SK-N-SH (cell line): Measurements from ENCODE around the gene ITGA2B. TPM values are rescaled to one million over a fixed set of nuclear protein-coding genes. Genes with fewer than 3 reads are reported as not detected.

Experiments used
- CTCF ChIA-PET: fragments of 300-600, 350-600 bp; formaldehyde crosslinking; extraction: SDS; loops from one replicate; lab custom pipeline; 2021; lab: Yijun Ruan, JAX
- POLR2A ChIA-PET: fragments of 350-600 bp; sonication (Branson Sonifier 250); formaldehyde crosslinking; extraction: SDS; loops from one replicate; lab custom pipeline; 2020; ENCODE audit warnings: antibody characterized with exemption, inconsistent platforms; lab: Yijun Ruan, JAX
- DNase-seq: peaks from one replicate; pipeline ENCODE4 v3.0.0; 2012
- H2AFZ ChIP-seq: fragments of 200-600 bp; sonication (generic); 2 replicates; pipeline ENCODE4 v1.8.1; 2016; ENCODE audit warnings: antibody characterized with exemption, mild to moderate bottlenecking, low read depth
- H3F3A ChIP-seq: fragments of 200-600 bp; sonication (generic); replicated peaks from 2 replicates; pipeline ENCODE3; 2016; ENCODE audit warnings: antibody characterized with exemption, mild to moderate bottlenecking; ENCODE audit not compliant: insufficient read depth
- H3K27ac ChIP-seq, 2 experiments: fragments of 200-500 bp in 1 of 2; fragments of 200-600 bp in 1 of 2; sonication (Bioruptor generic) in 1 of 2; sonication (generic), shearing (Covaris generic) in 1 of 2; 2 replicates each; pipeline versions ENCODE4 v1.5.1 to v1.6.1; 2014 to 2016; ENCODE audit warnings: low read depth in 2 of 2, inconsistent platforms in 1 of 2, low read length in 1 of 2, mild to moderate bottlenecking in 1 of 2, mixed read lengths in 1 of 2
- H3K27me3 ChIP-seq: fragments of 200-600 bp; sonication (generic), shearing (Covaris generic); 2 replicates; pipeline ENCODE4 v1.6.1; 2016; ENCODE audit warnings: mixed run types; ENCODE audit not compliant: insufficient read depth
- H3K36me3 ChIP-seq, 2 experiments: fragments of 200-500 bp in 1 of 2; fragments of 200-600 bp in 1 of 2; sonication (Bioruptor generic) in 1 of 2; sonication (generic) in 1 of 2; replicated peaks in 1 of 2; 2 replicates each; pipeline versions ENCODE3 to v1.5.1; 2014 to 2016; ENCODE audit warnings: low read length in 1 of 2, mild to moderate bottlenecking in 1 of 2; ENCODE audit not compliant: insufficient read depth in 2 of 2, control insufficient read depth in 1 of 2
- H3K4me1 ChIP-seq, 2 experiments: fragments of 200-500 bp in 1 of 2; fragments of 200-600 bp in 1 of 2; sonication (Bioruptor generic) in 1 of 2; sonication (generic), shearing (Covaris generic) in 1 of 2; 2 replicates each; pipeline versions ENCODE4 v1.5.1 to v1.6.1; 2014 to 2016; ENCODE audit warnings: low read depth in 1 of 2, low read length in 1 of 2, mixed run types in 1 of 2; ENCODE audit not compliant: insufficient read depth in 2 of 2, control insufficient read depth in 1 of 2
- H3K4me2 ChIP-seq: fragments of 200-600 bp; sonication (generic), shearing (Covaris generic); 2 replicates; pipeline ENCODE4 v1.6.1; 2017; ENCODE audit warnings: mixed run types
- H3K4me3 ChIP-seq, 2 experiments: fragments of 200-500 bp in 1 of 2; fragments of 200-600 bp in 1 of 2; sonication (Bioruptor generic) in 1 of 2; sonication (generic), shearing (Covaris generic) in 1 of 2; 2 replicates each; pipeline versions ENCODE4 v1.5.1 to v1.8.1; 2014 to 2016; ENCODE audit warnings: low read depth in 2 of 2, inconsistent platforms in 1 of 2, low read length in 1 of 2, mild to moderate bottlenecking in 1 of 2, mixed read lengths in 1 of 2, moderate library complexity in 1 of 2
- H3K79me2 ChIP-seq: fragments of 200-600 bp; sonication (generic); 2 replicates; pipeline ENCODE4 v1.8.1; 2017; ENCODE audit warnings: mild to moderate bottlenecking; ENCODE audit not compliant: insufficient read depth
- H3K9ac ChIP-seq: fragments of 200-600 bp; sonication (generic); 2 replicates; pipeline ENCODE4 v1.6.1; 2017; ENCODE audit warnings: mixed run types
- H3K9me2 ChIP-seq: fragments of 200-600 bp; sonication (generic); 2 replicates; pipeline ENCODE4 v1.6.1; 2017; ENCODE audit warnings: mixed run types
- H3K9me3 ChIP-seq: fragments of 200-600 bp; sonication (generic); 2 replicates; pipeline ENCODE4 v1.6.1; 2017; ENCODE audit warnings: mixed run types, mild to moderate bottlenecking, moderate library complexity
- H4K20me1 ChIP-seq: fragments of 200-600 bp; sonication (generic); 2 replicates; pipeline ENCODE4 v1.6.1; 2017; ENCODE audit warnings: mild to moderate bottlenecking, mixed run types; ENCODE audit not compliant: insufficient read depth
- ELF1 ChIP-seq: IDR thresholded peaks from 2 replicates; pipeline ENCODE4 v1.4.0; 2012
- FOSL2 ChIP-seq: IDR thresholded peaks from 2 replicates; pipeline ENCODE4 v1.4.0; 2012; ENCODE audit warnings: low read depth, mild to moderate bottlenecking, moderate library complexity, borderline replicate concordance
- JUND ChIP-seq: IDR thresholded peaks from 2 replicates; pipeline ENCODE4 v1.4.0; 2012
- MXI1 ChIP-seq: IDR thresholded peaks from 2 replicates; pipeline ENCODE4 v1.6.1; 2012; ENCODE audit warnings: mild to moderate bottlenecking, low read depth, low read length, improper control_type of control experiment
- NFIC ChIP-seq: IDR thresholded peaks from 2 replicates; pipeline ENCODE4 v1.4.0; 2012; ENCODE audit warnings: borderline replicate concordance
- NRF1 ChIP-seq: IDR thresholded peaks from 2 replicates; pipeline ENCODE4 v1.6.1; 2012; ENCODE audit warnings: low read depth, mild to moderate bottlenecking, low read length
- PBX3 ChIP-seq: IDR thresholded peaks from 2 replicates; pipeline ENCODE4; 2012
- POLR2AphosphoS5 ChIP-seq: IDR thresholded peaks from 2 replicates; pipeline ENCODE4 v1.6.1; 2012; ENCODE audit warnings: low read depth, low read length
- RAD21 ChIP-seq: IDR thresholded peaks from 2 replicates; pipeline ENCODE4 v1.6.1; 2012; ENCODE audit warnings: mild to moderate bottlenecking, low read length
- RCOR1 ChIP-seq: fragments of 150-350 bp; IDR thresholded peaks from 2 replicates; pipeline ENCODE4 v1.6.1; 2017; ENCODE audit warnings: antibody characterized with exemption, low read length
- REST ChIP-seq: IDR thresholded peaks from 2 replicates; pipeline ENCODE4 v1.6.1; 2012; ENCODE audit warnings: mild to moderate bottlenecking, low read depth, low read length, moderate library complexity
- RXRA ChIP-seq: IDR thresholded peaks from 2 replicates; pipeline ENCODE4 v1.4.0; 2012; ENCODE audit warnings: low read depth, mild to moderate bottlenecking, borderline replicate concordance
- SIN3A ChIP-seq: IDR thresholded peaks from 2 replicates; pipeline ENCODE4 v1.6.1; 2012; ENCODE audit warnings: low read depth, mild to moderate bottlenecking, low read length, moderate library complexity, borderline replicate concordance
- SMC3 ChIP-seq: IDR thresholded peaks from 2 replicates; pipeline ENCODE4 v1.6.1; 2012; ENCODE audit warnings: low read depth, low read length, improper control_type of control experiment
- TCF12 ChIP-seq: IDR thresholded peaks from 2 replicates; pipeline ENCODE4 v1.4.0; 2012
- USF1 ChIP-seq: IDR thresholded peaks from 2 replicates; pipeline ENCODE4 v1.4.0; 2012; ENCODE audit warnings: low read depth, borderline replicate concordance
- USF2 ChIP-seq: fragments of 150-350 bp; IDR thresholded peaks from 2 replicates; pipeline ENCODE4 v1.6.1; 2017; ENCODE audit warnings: antibody characterized with exemption, low read length, low read depth, borderline replicate concordance
- WGBS: methylation state at CpG from one replicate; pipeline ENCODE4 v1.1.6; 2017; ENCODE audit warnings: low lambda C conversion rate; 5-methylcytosine and 5-hydroxymethylcytosine counted together
- polyA plus RNA-seq, 3 experiments: library from polyadenylated mRNA; depleted of rRNA; stranded (reverse); fragments of >200 nt; gene quantifications; 2 replicates each; pipeline ENCODE4 v1.2.3, GENCODE V29; 2012

ITGA2B gene
- polyA plus RNA-seq, 1 of the 3 experiments (the other 2 are of a cell fraction), result 1.3 TPM

GRCh38 chr17:44353672-44354331, 35.6 kb downstream of the ITGA2B start:
- H3K4me2 ChIP-seq, result no peak overlapping the region
- H3K4me3 ChIP-seq, result no peak overlapping the region
- WGBS, result 85% methylated on average over 71 of the region's 98 CpGs
- H3K36me3 ChIP-seq, result peaks cover 0 to 35% of the 10 kb centered on the region in 2 experiments
- H3K79me2 ChIP-seq, result no peaks in the 10 kb centered on the region
- no peaks in the 10 kb centered on the region for H3K9me2 ChIP-seq
- no peak for TF ChIP-seq MXI1
- no peak for TF ChIP-seq USF1
- no peak for TF ChIP-seq SIN3A
- no peak for TF ChIP-seq ELF1
- TF ChIP-seq FOSL2, result no peak
- TF ChIP-seq NFIC, result no peak
- TF ChIP-seq RAD21, result no peak
- TF ChIP-seq TCF12, result no peak
- no peak for TF ChIP-seq PBX3
- TF ChIP-seq NRF1, result no peak
- no peak for TF ChIP-seq RCOR1
- H3K27me3 ChIP-seq, result no peaks in the 10 kb centered on the region
- no peak overlapping the region for H3K27ac ChIP-seq
- H3F3A ChIP-seq, result no peaks in the 10 kb centered on the region
- H4K20me1 ChIP-seq, result peaks cover 3% of the 10 kb centered on the region; the same call in 1 of the 2 replicates
- no peak for DNase-seq
- no peak overlapping the region for H2AFZ ChIP-seq
- H3K9me3 ChIP-seq, result no peaks in the 10 kb centered on the region
- CTCF ChIA-PET, result interaction anchor here (1.5 to 2.6 kb wide), 2 partner anchors 9 kb away, joined by 3 to 12 read pairs; partner anchors contain the start of genes FAM171A2 and GRN
- no peaks in the 10 kb centered on the region; a peak in 1 of 4 replicates for H3K4me1 ChIP-seq
- no peak overlapping the region for H3K9ac ChIP-seq
- POLR2A ChIA-PET, result no interaction called here

- Histone ChIP-seq H3K4me2 (no peak overlapping the region), H3K9ac (no peak overlapping the region)
- no peak for TF ChIP-seq FOSL2
- no peak for TF ChIP-seq USF2
- TF ChIP-seq SMC3, result no peak
- no peak for TF ChIP-seq ELF1
- no peak for TF ChIP-seq RXRA
- no peak for TF ChIP-seq JUND
- no peak for TF ChIP-seq MXI1
- TF ChIP-seq RCOR1, result no peak
- TF ChIP-seq POLR2AphosphoS5, result no peak
- TF ChIP-seq REST, result no peak
Measured at GRCh38 chr17:44352828-44353671, 36.4 kb downstream of the ITGA2B start.

More at GRCh38 chr17:44352828-44353671, 36.4 kb downstream of the ITGA2B start:
- Histone ChIP-seq H3K36me3 (peaks cover 0 to 35% of the 10 kb centered on the region in 2 experiments), H3K9me2 (no peaks in the 10 kb centered on the region), H3K27ac (no peak overlapping the region), H3K4me1 (no peaks in the 10 kb centered on the region; a peak in 1 of 4 replicates), H3F3A (no peaks in the 10 kb centered on the region), H2AFZ (no peak overlapping the region), H3K27me3 (no peaks in the 10 kb centered on the region), H3K9me3 (no peaks in the 10 kb centered on the region), H4K20me1 (peaks cover 7% of the 10 kb centered on the region; the same call in 1 of the 2 replicates), H3K79me2 (no peaks in the 10 kb centered on the region), H3K4me3 (no peak overlapping the region)
- ChIA-PET POLR2A (interaction anchor here (2.1 kb wide), 1 partner anchor 9 kb away, joined by 11 read pairs; the partner anchor contains the start of gene FAM171A2), CTCF (interaction anchor here (2.6 to 3.4 kb wide), 2 partner anchors 10 to 136 kb away, joined by 12 to 20 read pairs; partner anchors contain the start of gene FAM171A2)
- WGBS, result 82% methylated on average over 16 of the region's 22 CpGs
- no peak for DNase-seq
